Measurements from ENCODE around the gene SERP2. TPM values are rescaled to one million over a fixed set of nuclear protein-coding genes. Genes with fewer than 3 reads are reported as not detected.

Gene SERP2
- polyA plus RNA-seq, 1 donor from 2014 or later, result 15.4 TPM

DNA sequence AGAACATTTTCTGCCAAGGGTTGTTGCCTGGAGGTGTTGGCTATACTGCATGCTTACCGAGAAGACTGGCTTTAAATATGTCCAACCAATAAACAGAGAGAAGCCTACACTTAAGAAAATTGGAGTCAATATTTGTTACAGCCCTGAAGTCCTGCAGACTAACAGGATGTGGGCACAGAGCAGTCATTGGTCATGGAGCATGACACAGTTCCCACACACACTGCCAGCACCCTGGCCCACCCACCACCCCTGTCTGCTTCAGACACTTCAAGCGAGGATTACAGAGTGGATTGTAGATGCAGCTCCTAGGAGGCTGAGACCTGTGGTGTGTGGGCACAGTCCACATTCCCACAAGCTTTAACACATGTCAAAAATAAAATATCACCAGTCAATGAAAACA is 21.0 kb upstream of the SERP2 start:
- H3F3A ChIP-seq (ENCODE audit: insufficient read depth, low read length, poor library complexity, severe bottlenecking), result no peaks in the 10 kb centered on the region
- no peaks in the 10 kb centered on the region for H3K36me3 ChIP-seq (ENCODE audit: insufficient read depth, low read length)
- TF ChIP-seq EZH2 (IDR thresholded peaks at IDR 0.05; ENCODE audit: borderline replicate concordance, insufficient read depth, low read length, poor library complexity, severe bottlenecking) (no peak), POLR2AphosphoS5 (IDR thresholded peaks at IDR 0.05) (no peak), MXI1 (conservative IDR thresholded peaks at IDR 0.05; ENCODE audit: poor library complexity, severe bottlenecking) (no peak), TAF1 (IDR thresholded peaks at IDR 0.05; ENCODE audit: low read depth) (no peak), EP300 (conservative IDR thresholded peaks at IDR 0.05; ENCODE audit: poor library complexity, severe bottlenecking) (no peak), RAD21 (conservative IDR thresholded peaks at IDR 0.05) (no peak), SMC3 (conservative IDR thresholded peaks at IDR 0.05; ENCODE audit: poor library complexity) (no peak)
- TF ChIP-seq, protein P1, sequence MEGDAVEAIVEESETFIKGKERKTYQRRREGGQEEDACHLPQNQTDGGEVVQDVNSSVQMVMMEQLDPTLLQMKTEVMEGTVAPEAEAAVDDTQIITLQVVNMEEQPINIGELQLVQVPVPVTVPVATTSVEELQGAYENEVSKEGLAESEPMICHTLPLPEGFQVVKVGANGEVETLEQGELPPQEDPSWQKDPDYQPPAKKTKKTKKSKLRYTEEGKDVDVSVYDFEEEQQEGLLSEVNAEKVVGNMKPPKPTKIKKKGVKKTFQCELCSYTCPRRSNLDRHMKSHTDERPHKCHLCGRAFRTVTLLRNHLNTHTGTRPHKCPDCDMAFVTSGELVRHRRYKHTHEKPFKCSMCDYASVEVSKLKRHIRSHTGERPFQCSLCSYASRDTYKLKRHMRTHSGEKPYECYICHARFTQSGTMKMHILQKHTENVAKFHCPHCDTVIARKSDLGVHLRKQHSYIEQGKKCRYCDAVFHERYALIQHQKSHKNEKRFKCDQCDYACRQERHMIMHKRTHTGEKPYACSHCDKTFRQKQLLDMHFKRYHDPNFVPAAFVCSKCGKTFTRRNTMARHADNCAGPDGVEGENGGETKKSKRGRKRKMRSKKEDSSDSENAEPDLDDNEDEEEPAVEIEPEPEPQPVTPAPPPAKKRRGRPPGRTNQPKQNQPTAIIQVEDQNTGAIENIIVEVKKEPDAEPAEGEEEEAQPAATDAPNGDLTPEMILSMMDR (IDR thresholded peaks at IDR 0.05; ENCODE audit: poor library complexity, severe bottlenecking), result no peak
- TF ChIP-seq, protein P2, sequence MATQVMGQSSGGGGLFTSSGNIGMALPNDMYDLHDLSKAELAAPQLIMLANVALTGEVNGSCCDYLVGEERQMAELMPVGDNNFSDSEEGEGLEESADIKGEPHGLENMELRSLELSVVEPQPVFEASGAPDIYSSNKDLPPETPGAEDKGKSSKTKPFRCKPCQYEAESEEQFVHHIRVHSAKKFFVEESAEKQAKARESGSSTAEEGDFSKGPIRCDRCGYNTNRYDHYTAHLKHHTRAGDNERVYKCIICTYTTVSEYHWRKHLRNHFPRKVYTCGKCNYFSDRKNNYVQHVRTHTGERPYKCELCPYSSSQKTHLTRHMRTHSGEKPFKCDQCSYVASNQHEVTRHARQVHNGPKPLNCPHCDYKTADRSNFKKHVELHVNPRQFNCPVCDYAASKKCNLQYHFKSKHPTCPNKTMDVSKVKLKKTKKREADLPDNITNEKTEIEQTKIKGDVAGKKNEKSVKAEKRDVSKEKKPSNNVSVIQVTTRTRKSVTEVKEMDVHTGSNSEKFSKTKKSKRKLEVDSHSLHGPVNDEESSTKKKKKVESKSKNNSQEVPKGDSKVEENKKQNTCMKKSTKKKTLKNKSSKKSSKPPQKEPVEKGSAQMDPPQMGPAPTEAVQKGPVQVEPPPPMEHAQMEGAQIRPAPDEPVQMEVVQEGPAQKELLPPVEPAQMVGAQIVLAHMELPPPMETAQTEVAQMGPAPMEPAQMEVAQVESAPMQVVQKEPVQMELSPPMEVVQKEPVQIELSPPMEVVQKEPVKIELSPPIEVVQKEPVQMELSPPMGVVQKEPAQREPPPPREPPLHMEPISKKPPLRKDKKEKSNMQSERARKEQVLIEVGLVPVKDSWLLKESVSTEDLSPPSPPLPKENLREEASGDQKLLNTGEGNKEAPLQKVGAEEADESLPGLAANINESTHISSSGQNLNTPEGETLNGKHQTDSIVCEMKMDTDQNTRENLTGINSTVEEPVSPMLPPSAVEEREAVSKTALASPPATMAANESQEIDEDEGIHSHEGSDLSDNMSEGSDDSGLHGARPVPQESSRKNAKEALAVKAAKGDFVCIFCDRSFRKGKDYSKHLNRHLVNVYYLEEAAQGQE (IDR thresholded peaks at IDR 0.05; ENCODE audit: borderline replicate concordance), result no peak
- no peak overlapping the region for H3K9ac ChIP-seq (ENCODE audit: low read length)
- H4K20me1 ChIP-seq (ENCODE audit: insufficient read depth), result no peaks in the 10 kb centered on the region
- H3K4me3 ChIP-seq (ENCODE audit: low read length), result no peak overlapping the region
- no peaks in the 10 kb centered on the region for H3K79me2 ChIP-seq (replicated peaks; ENCODE audit: insufficient read depth, low read length)
- peaks cover 6% of the 10 kb centered on the region for H3K27me3 ChIP-seq (ENCODE audit: insufficient read depth, low read depth, low read length)
- no peak overlapping the region for H3K4me2 ChIP-seq (ENCODE audit: low read length)
- no peak overlapping the region for H2AFZ ChIP-seq (ENCODE audit: low read depth, low read length)
- no peaks in the 10 kb centered on the region for H3K9me3 ChIP-seq (ENCODE audit: low read length)
- no peak overlapping the region for H3K27ac ChIP-seq (ENCODE audit: low read length)
- H3K9me2 ChIP-seq (ENCODE audit: insufficient read depth, low read length), result no peaks in the 10 kb centered on the region

DNA sequence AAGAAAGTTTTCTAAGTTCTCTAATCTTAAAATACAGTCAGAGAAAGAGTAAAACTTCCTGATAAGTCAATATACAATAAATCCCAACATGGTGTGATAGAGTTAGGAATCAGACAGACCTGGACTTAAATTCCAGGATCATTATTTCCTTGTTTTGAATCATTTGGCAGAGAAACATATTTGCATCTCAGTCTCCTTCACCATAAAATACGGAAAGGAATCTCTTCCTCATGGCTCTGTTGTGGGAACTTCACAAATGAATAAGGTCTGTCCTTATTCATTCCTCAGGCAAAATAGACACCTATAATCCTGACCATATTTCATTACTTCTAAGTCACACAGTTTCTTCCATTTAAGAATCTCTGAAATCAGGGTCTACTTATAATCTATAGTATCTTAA is 19.3 kb upstream of the SERP2 start:
- Histone ChIP-seq H3K9me2 (ENCODE audit: insufficient read depth, low read length) (no peaks in the 10 kb centered on the region), H3K36me3 (ENCODE audit: insufficient read depth, low read length) (no peaks in the 10 kb centered on the region), H3K27me3 (ENCODE audit: insufficient read depth, low read depth, low read length) (peaks cover 6% of the 10 kb centered on the region), H3K9me3 (ENCODE audit: low read length) (no peaks in the 10 kb centered on the region), H3K27ac (ENCODE audit: low read length) (no peak overlapping the region), H3K79me2 (replicated peaks; ENCODE audit: insufficient read depth, low read length) (no peaks in the 10 kb centered on the region), H3K9ac (ENCODE audit: low read length) (no peak overlapping the region), H2AFZ (ENCODE audit: low read depth, low read length) (no peak overlapping the region), H4K20me1 (ENCODE audit: insufficient read depth) (no peaks in the 10 kb centered on the region), H3K4me2 (ENCODE audit: low read length) (no peak overlapping the region), H3K4me3 (ENCODE audit: low read length) (no peak overlapping the region), H3F3A (ENCODE audit: insufficient read depth, low read length, poor library complexity, severe bottlenecking) (no peaks in the 10 kb centered on the region)
- TF ChIP-seq, protein P2 (IDR thresholded peaks at IDR 0.05; ENCODE audit: borderline replicate concordance), result no peak
- TF ChIP-seq MXI1 (conservative IDR thresholded peaks at IDR 0.05; ENCODE audit: poor library complexity, severe bottlenecking), result no peak
- no peak for TF ChIP-seq EP300 (conservative IDR thresholded peaks at IDR 0.05; ENCODE audit: poor library complexity, severe bottlenecking)
- TF ChIP-seq, protein P1 (IDR thresholded peaks at IDR 0.05; ENCODE audit: poor library complexity, severe bottlenecking), result no peak
- no peak for TF ChIP-seq SMC3 (conservative IDR thresholded peaks at IDR 0.05; ENCODE audit: poor library complexity)
- TF ChIP-seq RAD21 (conservative IDR thresholded peaks at IDR 0.05), result no peak
- no peak for TF ChIP-seq POLR2AphosphoS5 (IDR thresholded peaks at IDR 0.05)
- no peak for TF ChIP-seq TAF1 (IDR thresholded peaks at IDR 0.05; ENCODE audit: low read depth)
- TF ChIP-seq EZH2 (IDR thresholded peaks at IDR 0.05; ENCODE audit: borderline replicate concordance, insufficient read depth, low read length, poor library complexity, severe bottlenecking), result no peak

Measured in neural cell (in vitro differentiated cells).